Measurements from ENCODE around the gene PIAS4. TPM values are rescaled to one million over a fixed set of nuclear protein-coding genes. Genes with fewer than 3 reads are reported as not detected.

Gene PIAS4
- total and polyA plus RNA-seq, 7 donors = 7.2 to 29.9 (median 18.6) TPM

DNA sequence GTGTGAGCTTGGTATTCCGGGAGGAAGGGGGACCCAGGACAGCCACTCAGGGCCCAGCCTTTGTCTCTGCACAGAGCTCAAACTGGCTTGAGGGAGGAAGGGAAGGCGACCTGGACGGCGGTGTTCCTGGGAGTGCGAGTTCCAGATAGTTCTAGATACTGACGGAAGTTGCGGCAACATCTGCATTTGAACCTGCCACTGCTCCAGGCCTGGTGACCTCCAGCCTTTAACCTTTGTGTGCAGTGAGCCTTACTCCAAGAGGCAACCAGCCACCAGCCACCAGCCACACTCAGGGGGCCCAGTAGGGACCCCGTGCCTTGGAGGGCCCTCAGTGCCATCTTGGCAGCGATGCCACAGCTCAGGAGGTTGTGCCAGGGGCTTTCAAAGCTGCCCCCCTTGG, 74.6 kb downstream of the PIAS4 start:
- H3K27ac ChIP-seq = no peak overlapping the region
- H3K4me3 ChIP-seq = no peak overlapping the region
- peaks cover 0 to 22% (median 12%) of the 10 kb centered on the region in 4 donors for H3K4me1 ChIP-seq
- WGBS, 2 donors = 90 to 91% methylated on average over 9 of the region's 9 CpGs
- no peaks in the 10 kb centered on the region for H3K27me3 ChIP-seq
- no peaks in the 10 kb centered on the region for H3K36me3 ChIP-seq
- no peak for TF ChIP-seq POLR2AphosphoS5 (IDR thresholded peaks at IDR 0.05)
- TF ChIP-seq EP300 (IDR thresholded peaks at IDR 0.05) = no peak
- TF ChIP-seq POLR2A (IDR thresholded peaks at IDR 0.05) = no peak
- TF ChIP-seq, protein P1, sequence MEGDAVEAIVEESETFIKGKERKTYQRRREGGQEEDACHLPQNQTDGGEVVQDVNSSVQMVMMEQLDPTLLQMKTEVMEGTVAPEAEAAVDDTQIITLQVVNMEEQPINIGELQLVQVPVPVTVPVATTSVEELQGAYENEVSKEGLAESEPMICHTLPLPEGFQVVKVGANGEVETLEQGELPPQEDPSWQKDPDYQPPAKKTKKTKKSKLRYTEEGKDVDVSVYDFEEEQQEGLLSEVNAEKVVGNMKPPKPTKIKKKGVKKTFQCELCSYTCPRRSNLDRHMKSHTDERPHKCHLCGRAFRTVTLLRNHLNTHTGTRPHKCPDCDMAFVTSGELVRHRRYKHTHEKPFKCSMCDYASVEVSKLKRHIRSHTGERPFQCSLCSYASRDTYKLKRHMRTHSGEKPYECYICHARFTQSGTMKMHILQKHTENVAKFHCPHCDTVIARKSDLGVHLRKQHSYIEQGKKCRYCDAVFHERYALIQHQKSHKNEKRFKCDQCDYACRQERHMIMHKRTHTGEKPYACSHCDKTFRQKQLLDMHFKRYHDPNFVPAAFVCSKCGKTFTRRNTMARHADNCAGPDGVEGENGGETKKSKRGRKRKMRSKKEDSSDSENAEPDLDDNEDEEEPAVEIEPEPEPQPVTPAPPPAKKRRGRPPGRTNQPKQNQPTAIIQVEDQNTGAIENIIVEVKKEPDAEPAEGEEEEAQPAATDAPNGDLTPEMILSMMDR (IDR thresholded peaks at IDR 0.05) = no peak
- no peaks in the 10 kb centered on the region for H3K9me3 ChIP-seq
- intact Hi-C loops (cut with DNase I) = no loop called here
- DNase-seq = no peak

DNA sequence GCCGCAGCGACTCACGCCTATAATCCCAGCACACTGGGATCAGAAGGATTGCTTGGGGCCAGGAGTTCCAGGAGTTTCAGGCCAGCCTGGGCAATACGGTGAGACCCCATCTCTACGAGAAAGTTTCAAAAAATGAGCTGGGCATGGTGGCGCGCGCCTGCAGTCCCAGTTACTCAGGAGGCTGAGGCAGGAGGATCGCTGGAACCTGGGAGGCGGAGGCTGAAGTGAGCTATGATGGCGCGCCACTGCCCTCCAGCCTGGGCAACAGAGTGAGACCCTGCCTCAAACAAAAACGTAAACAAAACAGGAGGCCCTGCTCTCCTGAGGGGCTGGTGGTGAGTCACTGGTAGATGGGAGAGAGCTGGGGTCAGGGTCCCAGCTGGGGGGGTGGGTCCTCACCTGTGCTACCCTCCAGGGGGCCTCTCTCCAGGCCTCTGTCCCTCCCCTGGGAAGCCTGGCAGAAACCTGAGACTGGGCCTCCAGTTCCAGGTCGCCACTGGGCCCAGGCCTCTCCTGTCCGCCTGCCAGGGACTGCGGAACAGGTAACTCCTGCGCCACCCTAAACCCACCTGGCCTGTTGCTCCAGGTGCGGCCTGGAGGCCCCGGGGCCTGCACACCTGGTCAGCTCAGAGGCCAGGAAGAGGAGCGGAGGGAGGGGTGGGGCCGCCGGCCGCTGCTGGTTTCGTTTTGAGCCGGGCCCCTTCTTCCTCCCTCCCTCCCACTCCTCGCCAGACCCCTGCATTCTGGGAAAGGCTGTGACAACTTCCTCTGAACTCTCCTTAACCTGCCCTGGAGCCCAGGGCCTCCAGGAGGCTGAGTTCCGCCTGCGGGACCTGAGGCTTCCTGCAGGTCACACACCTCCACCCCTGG, 76.4 kb downstream of the PIAS4 start:
- TF ChIP-seq, protein P1 (IDR thresholded peaks at IDR 0.05) = no peak
- TF ChIP-seq POLR2A (IDR thresholded peaks at IDR 0.05) (no peak), POLR2AphosphoS5 (IDR thresholded peaks at IDR 0.05) (peak in 2 of 4 donors; percentile 6 to 35), EP300 (IDR thresholded peaks at IDR 0.05) (no peak)
- Histone ChIP-seq H3K27ac (peak overlapping the region in 2 of 4 donors; percentile 20 to 39), H3K4me3 (peak overlapping the region in 3 of 4 donors; percentile 9 to 32 (median 22)), H3K4me1 (peaks cover 0 to 7% (median 3%) of the 10 kb centered on the region in 4 donors), H3K9me3 (no peaks in the 10 kb centered on the region), H3K27me3 (no peaks in the 10 kb centered on the region), H3K36me3 (no peaks in the 10 kb centered on the region)
- no peak for DNase-seq
- intact Hi-C loops (cut with DNase I) = no loop called here
- WGBS, 2 donors = 44 to 48% methylated on average over 28 of the region's 28 CpGs

DNA sequence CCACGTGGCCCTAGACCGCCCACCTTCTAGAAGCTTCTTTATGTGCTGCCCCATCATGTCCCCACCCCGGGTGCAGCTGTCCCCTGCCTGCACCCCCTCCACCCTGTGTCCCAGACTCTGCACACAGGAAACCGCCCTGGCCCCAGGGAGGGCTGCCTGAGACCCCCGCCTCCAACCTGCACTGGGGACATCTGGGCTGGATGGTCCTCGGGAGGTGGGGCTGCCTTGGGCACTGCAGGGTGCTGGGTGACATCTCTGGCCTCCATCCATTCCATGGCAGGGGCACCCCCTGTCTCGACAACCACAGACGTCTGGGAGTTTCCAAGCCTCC, 77.0 kb downstream of the PIAS4 start:
- 57 to 65% methylated on average over 8 of the region's 8 CpGs for whole genome bisulfite sequencing, 2 donors
- Histone ChIP-seq H3K36me3 (peaks cover 0 to 5% (median under 1%) of the 10 kb centered on the region in 4 donors), H3K27ac (peak overlapping the region in 1 of 4 donors; percentile 20), H3K9me3 (no peaks in the 10 kb centered on the region), H3K4me3 (peak overlapping the region in 2 of 4 donors; percentile 22 to 32), H3K4me1 (peaks cover 0 to 7% (median 3%) of the 10 kb centered on the region in 4 donors), H3K27me3 (no peaks in the 10 kb centered on the region)
- TF ChIP-seq, protein P1 (IDR thresholded peaks at IDR 0.05) = no peak
- no peak for TF ChIP-seq POLR2A (IDR thresholded peaks at IDR 0.05)
- no peak for DNase-seq
- intact Hi-C loops (cut with DNase I) = no loop called here

DNA sequence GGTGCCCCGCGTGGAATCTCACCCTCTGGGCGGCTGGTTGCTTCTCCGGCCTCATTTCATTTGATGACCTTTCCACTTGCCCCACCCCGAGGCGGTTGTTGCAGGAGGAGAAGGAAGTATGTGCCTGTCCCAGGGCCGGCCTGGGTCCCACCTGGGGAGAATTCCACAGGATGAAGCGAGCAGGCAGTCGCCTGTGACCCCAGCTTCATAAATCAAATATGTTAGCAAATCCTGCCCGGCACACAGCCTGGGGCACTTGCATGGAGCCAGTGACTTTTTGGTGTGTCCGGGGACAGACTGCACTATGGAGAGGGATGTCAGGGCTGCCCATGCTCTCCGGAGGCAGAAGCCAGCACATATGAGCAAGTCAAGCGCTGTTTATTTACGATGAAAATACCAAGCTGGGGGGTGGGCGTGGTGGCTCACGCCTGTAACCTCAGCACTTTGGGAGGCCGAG, 78.9 kb downstream of the PIAS4 start:
- intact Hi-C loops (cut with DNase I) = no loop called here
- TF ChIP-seq EP300 (IDR thresholded peaks at IDR 0.05) (no peak), POLR2AphosphoS5 (IDR thresholded peaks at IDR 0.05) (peak in 1 of 4 donors; percentile 6)
- H3K4me3 ChIP-seq = no peak overlapping the region
- H3K27ac ChIP-seq = no peak overlapping the region
- peaks cover 0 to 24% (median 11%) of the 10 kb centered on the region in 4 donors for H3K36me3 ChIP-seq
- H3K27me3 ChIP-seq = no peaks in the 10 kb centered on the region
- WGBS, 2 donors = 12 to 57% methylated on average over 17 of the region's 17 CpGs
- no peak for DNase-seq
- peaks cover 0 to 7% (median 3%) of the 10 kb centered on the region in 4 donors for H3K4me1 ChIP-seq
- no peaks in the 10 kb centered on the region for H3K9me3 ChIP-seq

DNA sequence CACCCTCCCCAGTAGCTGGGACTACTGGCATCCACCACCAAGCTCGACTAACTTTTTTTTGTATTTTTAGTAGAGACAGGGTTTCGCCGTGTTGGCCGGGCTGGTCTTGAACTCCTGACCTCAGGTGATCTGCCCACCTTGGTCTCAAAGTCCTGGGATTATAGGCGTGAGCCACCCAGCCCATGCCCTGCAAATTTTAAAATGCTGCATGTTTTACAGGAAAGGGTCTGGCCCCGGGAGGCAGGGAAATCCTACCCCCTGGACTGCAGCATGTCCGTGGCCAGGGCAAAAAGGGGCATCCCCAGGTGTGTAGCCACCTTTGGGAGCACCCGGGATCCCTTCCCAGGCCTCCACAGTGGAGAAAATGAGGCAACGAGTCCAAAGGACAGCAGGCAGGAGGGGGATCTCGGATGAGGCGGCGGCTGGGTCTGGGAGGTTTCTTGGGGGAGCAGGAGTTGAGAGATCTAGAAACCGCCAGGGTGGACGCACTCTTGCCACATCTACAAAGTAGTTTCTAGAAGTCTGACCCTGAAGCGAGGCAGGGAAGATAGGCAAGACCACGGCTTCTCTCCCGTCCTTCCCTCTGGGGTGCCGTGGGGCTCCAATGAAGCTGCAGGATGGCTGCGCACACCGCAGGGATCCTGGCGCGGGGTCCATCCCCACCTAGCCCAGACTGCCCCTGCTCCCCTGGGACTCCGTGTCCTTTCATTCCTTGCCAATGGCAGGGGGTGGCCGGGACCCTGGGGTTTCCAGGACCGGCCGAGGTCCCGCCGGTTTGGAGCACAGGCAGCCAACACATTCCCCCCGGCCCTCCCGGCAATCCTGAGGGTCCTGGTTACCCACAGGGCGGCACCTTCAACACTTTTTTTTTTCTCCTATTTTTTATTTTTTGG, 80.5 kb downstream of the PIAS4 start:
- DNase-seq = no peak
- H3K9me3 ChIP-seq = no peaks in the 10 kb centered on the region
- intact Hi-C loops (cut with DNase I) = no loop called here
- WGBS, 2 donors = 87 to 89% methylated on average over 31 of the region's 31 CpGs
- H3K36me3 ChIP-seq = peaks cover 0 to 40% (median 11%) of the 10 kb centered on the region in 4 donors
- peaks cover 0 to 7% (median 3%) of the 10 kb centered on the region in 4 donors for H3K4me1 ChIP-seq
- H3K27ac ChIP-seq = no peak overlapping the region
- no peak for TF ChIP-seq POLR2AphosphoS5 (IDR thresholded peaks at IDR 0.05)
- TF ChIP-seq, protein P1 (IDR thresholded peaks at IDR 0.05) = no peak
- TF ChIP-seq POLR2A (IDR thresholded peaks at IDR 0.05) = no peak
- no peak for TF ChIP-seq EP300 (IDR thresholded peaks at IDR 0.05)
- H3K4me3 ChIP-seq = no peak overlapping the region
- no peaks in the 10 kb centered on the region for H3K27me3 ChIP-seq
